WERI-Rb-1 (cell line): Measurements from ENCODE around the gene PIEZO1.

ENCODE experiments used
- DNase-seq: peaks from one replicate; pipeline ENCODE4 v3.0.0-alpha.2; 2020
- H3K27ac ChIP-seq: fragments of 250-450 bp; sonication (Bioruptor Pico); 2 replicates; pipeline ENCODE4 v1.5.1; 2020; ENCODE audit warnings: mild to moderate bottlenecking, moderate library complexity
- H3K27me3 ChIP-seq: fragments of 250-450 bp; sonication (Bioruptor Pico); 2 replicates; pipeline ENCODE4 v1.5.1; 2021; ENCODE audit warnings: mild to moderate bottlenecking, low read depth, moderate library complexity; ENCODE audit not compliant: insufficient read depth, severe bottlenecking
- H3K36me3 ChIP-seq: fragments of 250-450 bp; sonication (Bioruptor Pico); 2 replicates; pipeline ENCODE4 v1.5.1; 2020; ENCODE audit warnings: mild to moderate bottlenecking, moderate library complexity
- H3K4me3 ChIP-seq: 2 replicates; pipeline ENCODE4 v1.5.1; 2011; ENCODE audit warnings: low read depth, mild to moderate bottlenecking, control low read depth, low read length
- H3K9me3 ChIP-seq: fragments of 250-450 bp; sonication (Bioruptor Pico); 2 replicates; pipeline ENCODE4 v1.5.1; 2021; ENCODE audit warnings: mild to moderate bottlenecking, moderate library complexity; ENCODE audit not compliant: severe bottlenecking
- CTCF ChIP-seq: IDR thresholded peaks from 2 replicates; pipeline ENCODE4 v1.5.1; 2011; ENCODE audit warnings: low read depth, mild to moderate bottlenecking, control low read depth, inconsistent platforms, low read length

Gene PIEZO1

DNA sequence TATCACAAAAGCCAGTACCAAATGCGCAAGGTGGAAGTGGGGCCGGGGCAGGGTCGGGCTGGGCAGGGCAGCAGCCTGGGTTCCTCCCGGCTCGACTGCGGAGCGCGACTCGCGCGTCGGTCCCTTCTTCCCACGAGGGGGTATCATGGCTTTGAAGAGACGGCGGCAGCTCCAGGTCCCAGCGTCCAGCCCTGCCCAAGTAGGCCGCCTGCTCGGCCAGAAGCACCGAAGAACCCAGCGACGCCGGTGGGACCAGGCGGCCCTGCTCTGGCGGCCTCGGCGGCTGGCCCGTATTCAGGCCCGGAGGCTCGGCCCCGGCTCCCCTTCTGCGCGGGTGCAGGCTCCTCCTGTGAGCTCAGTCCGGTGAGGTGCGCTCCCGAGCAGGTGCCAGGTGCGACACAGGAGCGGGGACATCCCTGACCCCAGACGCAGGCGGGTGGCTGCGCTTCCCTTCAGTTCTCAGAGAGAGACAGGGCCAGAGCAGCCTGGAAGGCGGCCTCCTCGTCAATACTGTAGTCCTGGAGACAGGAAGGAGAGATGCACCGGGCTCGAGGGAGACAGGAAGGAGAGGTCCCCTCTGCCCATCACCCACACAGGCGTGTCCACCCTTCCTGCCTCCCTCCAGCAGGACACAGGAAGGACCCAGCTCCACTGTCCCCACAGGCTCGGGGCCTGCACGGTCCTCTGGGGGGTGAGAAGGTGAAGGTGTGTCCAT lies 87.7 kb downstream of the PIEZO1 start:
- Histone ChIP-seq H3K27me3 (no peaks in the 10 kb centered on the region), H3K9me3 (no peaks in the 10 kb centered on the region), H3K4me3 (no peak overlapping the region), H3K36me3 (no peaks in the 10 kb centered on the region; the same call in 1 of the 2 replicates), H3K27ac (no peak overlapping the region)
- no peak for TF ChIP-seq CTCF
- no peak for DNase-seq

GRCh38 chr16:88696441-88696840 lies 88.6 kb downstream of the PIEZO1 start:
- no peak for DNase-seq
- Histone ChIP-seq H3K4me3 (no peak overlapping the region), H3K9me3 (no peaks in the 10 kb centered on the region), H3K36me3 (no peaks in the 10 kb centered on the region; the same call in 1 of the 2 replicates), H3K27ac (no peak overlapping the region), H3K27me3 (no peaks in the 10 kb centered on the region)
- TF ChIP-seq CTCF, result no peak

DNA sequence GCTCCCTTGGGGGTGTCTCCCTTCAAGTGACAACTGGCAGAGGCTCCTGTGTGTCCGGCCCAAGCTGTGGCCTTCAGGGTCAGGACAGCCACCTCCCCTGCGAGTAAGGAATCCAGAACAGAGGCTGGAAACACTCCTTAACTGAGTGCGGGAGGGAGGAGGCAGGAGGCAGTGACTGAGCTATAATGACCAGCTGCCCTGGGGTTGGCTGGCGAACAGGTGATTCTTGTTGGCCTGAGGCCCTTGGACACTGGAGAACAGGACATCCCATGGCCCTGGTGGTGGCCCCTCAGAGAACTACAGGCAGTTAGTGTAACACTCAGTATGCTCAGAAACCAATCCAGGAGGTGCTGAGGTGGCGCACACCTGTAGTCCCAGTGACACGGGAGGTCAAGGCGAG lies 89.3 kb downstream of the PIEZO1 start:
- H3K9me3 ChIP-seq, result no peaks in the 10 kb centered on the region
- H3K36me3 ChIP-seq, result no peaks in the 10 kb centered on the region; the same call in 1 of the 2 replicates
- H3K27ac ChIP-seq, result no peak overlapping the region
- H3K27me3 ChIP-seq, result no peaks in the 10 kb centered on the region
- DNase-seq, result no peak
- H3K4me3 ChIP-seq, result no peak overlapping the region
- TF ChIP-seq CTCF, result no peak

DNA sequence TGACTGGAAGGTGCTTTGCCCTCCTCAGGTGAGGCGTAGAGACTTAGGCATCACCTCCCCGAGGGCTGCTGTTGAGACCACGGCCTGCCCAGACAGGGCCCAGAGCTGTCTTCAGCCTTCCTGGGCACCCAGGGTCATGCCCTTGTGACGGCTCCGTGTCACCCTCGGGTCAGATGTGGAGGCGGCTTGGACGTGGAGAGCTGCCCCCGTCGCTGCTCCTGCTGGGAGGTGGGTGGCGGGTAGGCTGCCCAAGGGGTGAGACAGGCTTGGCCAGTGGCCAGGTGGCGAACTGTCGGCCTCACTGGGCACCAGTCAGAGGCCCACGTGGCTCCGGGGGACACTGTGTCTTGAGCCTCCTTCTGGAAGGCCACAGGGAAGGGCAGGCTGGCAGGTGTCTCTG lies 89.8 kb downstream of the PIEZO1 start:
- Histone ChIP-seq H3K27me3 (no peaks in the 10 kb centered on the region), H3K9me3 (no peaks in the 10 kb centered on the region), H3K4me3 (no peak overlapping the region), H3K36me3 (no peaks in the 10 kb centered on the region; the same call in 1 of the 2 replicates), H3K27ac (no peak overlapping the region)
- no peak for TF ChIP-seq CTCF
- DNase-seq, result no peak

GRCh38 chr16:88694221-88695087 lies 90.6 kb downstream of the PIEZO1 start:
- Histone ChIP-seq H3K9me3 (no peaks in the 10 kb centered on the region), H3K4me3 (no peak overlapping the region), H3K36me3 (no peaks in the 10 kb centered on the region; the same call in 1 of the 2 replicates), H3K27me3 (no peaks in the 10 kb centered on the region), H3K27ac (no peak overlapping the region)
- DNase-seq, result no peak
- TF ChIP-seq CTCF, result no peak
